B cell (primary cell): ENCODE data around the gene UBE2R2. TPM values are rescaled to one million over a fixed set of nuclear protein-coding genes. Genes with fewer than 3 reads are reported as not detected.
"Not testable (repeated sequence)": the region's sequence is repeated elsewhere in the genome, so short reads cannot be mapped to it uniquely, and the experiment has no call there.

Experiments used
- ATAC-seq: fragments of 200-7000 bp; cut with Tn5 transposase; one replicate; pipeline ENCODE4 v1.10.0; 2021; ENCODE audit warnings: low read depth, mild to moderate bottlenecking, moderate number of reproducible peaks, moderate library complexity
- CTCF ChIA-PET: fragments of 350-600 bp; sonication (Branson Sonifier 250); formaldehyde crosslinking; loops from one replicate; lab custom pipeline; 2021; ENCODE audit warnings: antibody characterized with exemption, inconsistent platforms; lab: Charles Lee
- POLR2A ChIA-PET: fragments of 350-600 bp; sonication (Branson Sonifier 250); formaldehyde crosslinking; loops from one replicate; lab custom pipeline; 2021; ENCODE audit warnings: antibody characterized with exemption; lab: Charles Lee
- DNase-seq: peaks from one replicate; pipeline ENCODE4 v3.0.0; 2013
- H2AFZ ChIP-seq: 2 replicates; pipeline ENCODE4 v1.6.1; 2012; ENCODE audit warnings: mild to moderate bottlenecking, low read depth, low read length; ENCODE audit not compliant: insufficient read depth, poor library complexity, severe bottlenecking
- H3K27ac ChIP-seq, 2 donors: 1 replicate in 1 of 2; 2 replicates in 1 of 2; pipeline ENCODE4 v1.5.1; 2012 to 2013; ENCODE audit warnings: low read length in 2 of 2, mild to moderate bottlenecking in 2 of 2, moderate library complexity in 1 of 2
- H3K27me3 ChIP-seq, 4 experiments: fragments of 200-600 bp in 1 of 4; sonication (generic) in 1 of 4; replicated peaks in 1 of 4; 1 replicate in 2 of 4; 2 replicates in 2 of 4; pipeline versions ENCODE4 v1.6.1 to v1.7.0; 2013 to 2016; ENCODE audit warnings: low read length in 3 of 4, mild to moderate bottlenecking in 2 of 4, mixed read lengths in 1 of 4, moderate library complexity in 1 of 4; ENCODE audit not compliant: insufficient read depth in 4 of 4, control insufficient read depth in 3 of 4; ENCODE audit errors: control extremely low read depth in 1 of 4
- H3K36me3 ChIP-seq, 2 experiments: replicated peaks in 1 of 2; 1 replicate in 1 of 2; 2 replicates in 1 of 2; pipeline versions ENCODE4 v1.6.1 to v1.7.1; 2013; ENCODE audit warnings: low read length in 1 of 2; ENCODE audit not compliant: insufficient read depth in 2 of 2, control insufficient read depth in 1 of 2; ENCODE audit errors: control extremely low read depth in 1 of 2, extremely low read depth in 1 of 2
- H3K4me1 ChIP-seq, 2 donors: fragments of 200-600 bp in 1 of 2; sonication (generic) in 1 of 2; 1 replicate in 1 of 2; 2 replicates in 1 of 2; pipeline versions ENCODE4 v1.5.1 to v1.6.1; 2013 to 2017; ENCODE audit warnings: low read length in 2 of 2; ENCODE audit not compliant: control insufficient read depth in 2 of 2, insufficient read depth in 2 of 2
- H3K4me2 ChIP-seq: replicated peaks from 2 replicates; pipeline ENCODE3; 2012; ENCODE audit warnings: mild to moderate bottlenecking, low read depth, low read length; ENCODE audit not compliant: poor library complexity, severe bottlenecking
- H3K4me3 ChIP-seq, 5 experiments: fragments of 200-600 bp in 1 of 5; sonication (generic) in 1 of 5; 1 replicate in 3 of 5; 2 replicates in 2 of 5; pipeline versions ENCODE4 v1.5.1 to v1.7.0; 2011 to 2016; ENCODE audit warnings: low read length in 4 of 5, mild to moderate bottlenecking in 4 of 5, low read depth in 2 of 5, control low read depth in 1 of 5, moderate library complexity in 1 of 5; ENCODE audit not compliant: insufficient read depth in 1 of 5; ENCODE audit errors: control extremely low read depth in 1 of 5, extremely low read depth in 1 of 5
- H3K79me2 ChIP-seq: fragments of 200-600 bp; sonication (generic); one replicate; pipeline ENCODE4 v1.6.0; 2016; ENCODE audit warnings: low read length; ENCODE audit not compliant: control insufficient read depth, insufficient read depth
- H3K9ac ChIP-seq: fragments of 200-600 bp; sonication (generic); 2 replicates; pipeline ENCODE4 v1.6.1; 2017; ENCODE audit warnings: mild to moderate bottlenecking, low read length, moderate library complexity
- H3K9me3 ChIP-seq, 3 donors: one replicate each; pipeline versions ENCODE4 v1.6.1 to v1.7.1; 2013; ENCODE audit warnings: low read length in 2 of 3; ENCODE audit not compliant: control insufficient read depth in 2 of 3, insufficient read depth in 1 of 3; ENCODE audit errors: control extremely low read depth in 1 of 3
- H4K20me1 ChIP-seq: 2 replicates; pipeline ENCODE4 v1.6.0; 2012; ENCODE audit warnings: mild to moderate bottlenecking, low read length; ENCODE audit not compliant: insufficient read depth, control insufficient read depth, poor library complexity, severe bottlenecking
- H3K27ac Mint-ChIP-seq: one replicate; pipeline ENCODE4 v1.8.0; 2021; ENCODE audit warnings: mixed read lengths
- H3K27me3 Mint-ChIP-seq: one replicate; pipeline ENCODE4 v1.8.0; 2021; ENCODE audit warnings: mixed read lengths
- H3K4me1 Mint-ChIP-seq: one replicate; pipeline ENCODE4 v1.8.0; 2021; ENCODE audit warnings: mixed read lengths
- H3K4me3 Mint-ChIP-seq: one replicate; pipeline ENCODE4 v1.8.0; 2021; ENCODE audit warnings: mixed read lengths
- H3K9me3 Mint-ChIP-seq: one replicate; pipeline ENCODE4 v1.8.0; 2022; ENCODE audit warnings: mixed read lengths; ENCODE audit not compliant: insufficient read depth
- CTCF ChIP-seq: fragments of 200-600 bp; IDR thresholded peaks from one replicate; pipeline ENCODE4 v1.8.0; 2022; ENCODE audit warnings: antibody characterized with exemption, mild to moderate bottlenecking
- EZH2 ChIP-seq: IDR thresholded peaks from 2 replicates; pipeline ENCODE4 v1.6.1; 2012; ENCODE audit warnings: borderline replicate concordance, low read depth, mild to moderate bottlenecking, moderate library complexity, low read length; ENCODE audit not compliant: insufficient read depth, poor library complexity, severe bottlenecking
- WGBS: methylation state at CpG from one replicate; pipeline ENCODE4 v1.1.5; 2013; ENCODE audit warnings: missing lambda C conversion rate; ENCODE audit not compliant: insufficient coverage; 5-methylcytosine and 5-hydroxymethylcytosine counted together
- intact Hi-C: fragments of 100-400 bp; cut with micrococcal nuclease; formaldehyde crosslinking; loops from one replicate; pipeline ENCODE4 v1.10.0; 2022
- polyA plus RNA-seq: library from polyadenylated mRNA; depleted of rRNA; stranded (reverse); fragments of >200 nt; gene quantifications from 2 replicates; pipeline ENCODE4 v1.2.3, GENCODE V29; 2012
- total RNA-seq, 2 donors: library from RNA; stranded (reverse); fragments of 120-200 nt in 1 of 2; gene quantifications; 1 replicate in 1 of 2; 2 replicates in 1 of 2; pipeline versions ENCODE4 v1.2.3 to v1.2.4, GENCODE V29; 2013 to 2022

UBE2R2 gene
- total and polyA plus RNA-seq, 2 donors (not counting 1 experiment from before 2014, with no cell fraction given), result 18.9 to 48.8 TPM

DNA sequence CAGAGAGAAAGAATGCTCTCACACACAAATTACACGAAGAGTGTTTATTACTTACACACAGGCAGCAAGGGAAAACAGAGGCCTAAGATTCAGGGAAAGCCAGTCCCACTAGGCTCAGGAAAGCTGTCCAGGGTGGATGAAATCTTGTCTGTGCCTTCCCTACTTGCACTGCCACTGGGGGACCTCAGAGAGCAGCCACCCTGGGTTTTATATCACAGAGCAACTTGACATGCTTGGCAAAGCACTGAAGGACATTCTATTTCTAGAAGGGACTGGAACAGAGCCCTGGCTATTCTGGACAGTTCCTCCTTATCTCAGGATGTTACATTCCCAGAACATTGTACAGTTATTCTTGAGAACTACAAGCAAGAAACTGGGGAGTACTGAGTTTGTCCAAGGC is 29.1 kb upstream of the UBE2R2 start:
- Histone ChIP-seq H3K27ac (no peak overlapping the region), H3K4me2 (no peak overlapping the region), H3K36me3 (no peaks in the 10 kb centered on the region), H3K4me3 (no peak overlapping the region), H2AFZ (no peak overlapping the region), H4K20me1 (no peaks in the 10 kb centered on the region), H3K4me1 (no peaks in the 10 kb centered on the region), H3K9me3 (no peaks in the 10 kb centered on the region), H3K27me3 (peaks cover 0 to 7% (median 1%) of the 10 kb centered on the region in 4 experiments), H3K9ac (no peak overlapping the region), H3K79me2 (no peaks in the 10 kb centered on the region)
- ChIA-PET POLR2A (no interaction called here), CTCF (interaction anchor here (1.0 to 1.2 kb wide), 2 partner anchors 9 to 26 kb away, joined by 5 read pairs; no protein-coding TSS in a partner anchor)
- no peak for TF ChIP-seq EZH2
- no peak for TF ChIP-seq CTCF
- DNase-seq, result no peak
- no peak overlapping the region for H3K27ac Mint-ChIP-seq
- H3K4me1 Mint-ChIP-seq, result no peaks in the 10 kb centered on the region
- peaks cover 24% of the 10 kb centered on the region for H3K27me3 Mint-ChIP-seq
- intact Hi-C loops, result no loop called here
- H3K4me3 Mint-ChIP-seq, result no peak overlapping the region
- no peak for ATAC-seq
- H3K9me3 Mint-ChIP-seq, result no peaks in the 10 kb centered on the region
- WGBS, result 80% methylated on average over 1 of the region's 1 CpG

DNA sequence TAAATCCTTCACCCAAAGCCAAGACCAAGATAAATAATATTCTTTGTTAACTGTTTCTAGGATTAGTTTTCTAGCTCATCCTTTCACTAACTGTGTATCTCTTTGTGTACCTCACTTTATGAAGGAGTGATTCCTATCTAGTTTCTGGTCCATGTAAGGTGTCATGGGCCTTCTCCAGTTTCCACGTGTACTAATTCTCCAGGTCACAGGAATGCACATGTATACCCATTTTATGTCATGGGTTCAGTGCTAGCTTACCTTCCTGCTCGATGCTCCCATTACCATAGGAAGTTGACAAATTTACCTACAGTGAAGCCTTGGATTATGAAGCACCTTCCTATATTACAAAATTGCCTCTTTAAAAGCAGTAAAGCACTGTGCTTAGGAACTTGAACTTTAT is 27.5 kb upstream of the UBE2R2 start:
- H3K4me1 Mint-ChIP-seq, H3K9me3 Mint-ChIP-seq, H3K9me3 ChIP-seq, H3K4me3 ChIP-seq, H3K4me1 ChIP-seq, H3K4me3 Mint-ChIP-seq, H3K79me2 ChIP-seq, H3K36me3 ChIP-seq, H3K4me2 ChIP-seq, H4K20me1 ChIP-seq, H3K9ac ChIP-seq, H3K27ac Mint-ChIP-seq, intact Hi-C loops, CTCF ChIA-PET, POLR2A ChIA-PET, DNase-seq, H3K27me3 ChIP-seq, H3K27ac ChIP-seq, ATAC-seq, H2AFZ ChIP-seq: not testable (repeated sequence)
- peaks cover 27% of the 10 kb centered on the region for H3K27me3 Mint-ChIP-seq
- WGBS, result no CpG with 5 or more reads among the region's 2 CpGs
